Measurements from ENCODE around the gene CDH13. TPM values are rescaled to one million over a fixed set of nuclear protein-coding genes. Genes with fewer than 3 reads are reported as not detected.

The CDH13 gene
- total and polyA plus RNA-seq, 4 donors = 58.9 to 265 (median 158) TPM

DNA sequence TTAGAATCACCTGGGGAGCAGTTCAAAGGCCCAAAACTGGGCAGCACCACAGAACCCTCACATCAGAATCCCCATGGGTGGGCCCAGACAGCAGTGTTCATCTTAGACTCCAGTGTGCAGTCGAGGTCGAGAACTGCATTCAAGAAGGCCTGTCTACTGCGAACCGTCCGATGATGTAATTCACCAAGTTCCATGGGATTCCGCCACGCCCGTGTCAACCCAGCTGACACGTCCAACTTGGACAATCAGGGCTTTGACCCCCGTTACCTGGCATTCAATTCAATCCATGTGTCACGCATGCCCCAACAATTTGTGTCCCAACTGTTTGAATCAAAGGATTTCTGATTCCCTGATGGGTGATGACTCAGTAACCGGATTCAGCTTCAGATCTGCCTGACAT is 1190.3 kb downstream of the CDH13 start:
- no peaks in the 10 kb centered on the region for H3K27me3 ChIP-seq (ENCODE audit: control insufficient read depth in 1 of 2, insufficient read depth in 2 of 2, low read length in 1 of 2)
- no peak overlapping the region for H3K4me3 ChIP-seq (ENCODE audit: low read length in 2 of 2)
- no peaks in the 10 kb centered on the region for H3K36me3 ChIP-seq (ENCODE audit: control insufficient read depth in 1 of 2, insufficient read depth in 2 of 2, low read length in 1 of 2)
- DNase-seq = no peak
- no peak for ATAC-seq (ENCODE audit: low FRiP score)
- 97% methylated on average over 12 of the region's 12 CpGs for WGBS, 2 donors
- no peaks in the 10 kb centered on the region for H3K9me3 ChIP-seq (ENCODE audit: control insufficient read depth, low read length)
- intact Hi-C loops (cut with DNase I) = no loop called here
- H3K4me1 ChIP-seq (ENCODE audit: control insufficient read depth in 1 of 2, insufficient read depth in 2 of 2, low read length in 2 of 2) = no peaks in the 10 kb centered on the region
- no peak overlapping the region for H3K27ac ChIP-seq (ENCODE audit: low read depth in 1 of 2, low read length in 2 of 2)

DNA sequence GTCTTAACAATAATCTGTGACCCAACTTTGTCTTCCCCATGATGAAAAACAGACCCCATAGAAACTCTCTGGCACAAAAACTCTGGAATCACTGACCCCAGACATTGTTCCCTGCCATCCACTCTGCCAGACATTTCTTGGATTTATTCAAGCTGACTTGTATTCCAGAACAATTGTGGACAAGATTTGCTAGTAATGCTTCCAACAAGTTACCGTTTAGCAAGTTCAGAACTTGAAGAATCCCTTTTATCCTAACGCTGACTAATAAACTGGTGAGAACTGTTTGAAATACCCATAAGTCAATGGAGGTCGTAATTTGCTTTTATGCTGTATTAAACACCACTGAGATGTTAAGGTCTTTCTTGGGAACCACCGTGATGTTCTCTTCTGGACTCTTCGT is 1191.5 kb downstream of the CDH13 start:
- H3K27ac ChIP-seq (ENCODE audit: low read depth in 1 of 2, low read length in 2 of 2) = no peak overlapping the region

DNA sequence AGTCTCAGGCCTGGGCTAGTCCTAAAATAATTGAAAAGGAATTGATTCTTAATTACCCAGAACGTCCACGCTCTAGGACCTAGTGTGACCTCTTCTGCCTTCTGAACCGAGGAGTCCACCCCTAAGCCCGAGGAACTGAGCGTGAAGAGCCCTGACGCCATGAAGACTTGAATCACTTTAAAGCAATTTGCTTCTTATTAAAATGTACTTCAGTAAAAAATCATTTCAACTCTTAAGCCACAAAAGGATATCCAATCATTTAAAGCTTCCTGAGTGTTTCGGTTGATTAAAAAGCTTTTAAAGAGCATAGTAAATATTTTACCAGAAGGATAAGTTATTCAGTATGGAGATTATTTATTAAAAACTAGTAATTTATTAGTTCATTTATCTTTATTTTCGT is 1192.6 kb downstream of the CDH13 start:
- WGBS, 2 donors = 69 to 87% methylated on average over 8 of the region's 8 CpGs
- Histone ChIP-seq H3K27ac (ENCODE audit: low read depth in 1 of 2, low read length in 2 of 2) (no peak overlapping the region), H3K9me3 (ENCODE audit: control insufficient read depth, low read length) (no peaks in the 10 kb centered on the region), H3K4me3 (ENCODE audit: low read length in 2 of 2) (no peak overlapping the region), H3K27me3 (ENCODE audit: control insufficient read depth in 1 of 2, insufficient read depth in 2 of 2, low read length in 1 of 2) (no peaks in the 10 kb centered on the region), H3K4me1 (ENCODE audit: control insufficient read depth in 1 of 2, insufficient read depth in 2 of 2, low read length in 2 of 2) (no peaks in the 10 kb centered on the region), H3K36me3 (ENCODE audit: control insufficient read depth in 1 of 2, insufficient read depth in 2 of 2, low read length in 1 of 2) (no peaks in the 10 kb centered on the region)
- ATAC-seq (ENCODE audit: low FRiP score) (no peak), DNase-seq (no peak)
- intact Hi-C loops (cut with DNase I) = no loop called here

More for the DNA sequence above, 1191.5 kb downstream of the CDH13 start:
- Histone ChIP-seq H3K4me1 (ENCODE audit: control insufficient read depth in 1 of 2, insufficient read depth in 2 of 2, low read length in 2 of 2) (no peaks in the 10 kb centered on the region), H3K27me3 (ENCODE audit: control insufficient read depth in 1 of 2, insufficient read depth in 2 of 2, low read length in 1 of 2) (no peaks in the 10 kb centered on the region), H3K4me3 (ENCODE audit: low read length in 2 of 2) (no peak overlapping the region), H3K36me3 (ENCODE audit: control insufficient read depth in 1 of 2, insufficient read depth in 2 of 2, low read length in 1 of 2) (no peaks in the 10 kb centered on the region), H3K9me3 (ENCODE audit: control insufficient read depth, low read length) (no peaks in the 10 kb centered on the region)
- ATAC-seq (ENCODE audit: low FRiP score) (no peak), DNase-seq (no peak)
- 82 to 84% methylated on average over 5 of the region's 5 CpGs for WGBS, 2 donors
- intact Hi-C loops (cut with DNase I) = no loop called here

GRCh38 chr16:83826146-83826913 is 1199.6 kb downstream of the CDH13 start:
- H3K27ac ChIP-seq (ENCODE audit: low read depth in 1 of 2, low read length in 2 of 2) = no peak overlapping the region
- no peaks in the 10 kb centered on the region for H3K9me3 ChIP-seq (ENCODE audit: control insufficient read depth, low read length)
- intact Hi-C loops (cut with DNase I) = loop anchor here in 1 of 2 donors (5.0 kb wide), 1 partner anchor 236 kb away; no protein-coding TSS in a partner anchor
- 44 to 45% methylated on average over 21 of the region's 21 CpGs for WGBS, 2 donors
- no peaks in the 10 kb centered on the region for H3K4me1 ChIP-seq (ENCODE audit: control insufficient read depth in 1 of 2, insufficient read depth in 2 of 2, low read length in 2 of 2)
- H3K36me3 ChIP-seq (ENCODE audit: control insufficient read depth in 1 of 2, insufficient read depth in 2 of 2, low read length in 1 of 2) = no peaks in the 10 kb centered on the region
- DNase-seq = peak; percentile 87 to 95
- no peak overlapping the region for H3K4me3 ChIP-seq (ENCODE audit: low read length in 2 of 2)
- ATAC-seq (ENCODE audit: low FRiP score) = peak; percentile 80
- no peaks in the 10 kb centered on the region for H3K27me3 ChIP-seq (ENCODE audit: control insufficient read depth in 1 of 2, insufficient read depth in 2 of 2, low read length in 1 of 2)

DNA sequence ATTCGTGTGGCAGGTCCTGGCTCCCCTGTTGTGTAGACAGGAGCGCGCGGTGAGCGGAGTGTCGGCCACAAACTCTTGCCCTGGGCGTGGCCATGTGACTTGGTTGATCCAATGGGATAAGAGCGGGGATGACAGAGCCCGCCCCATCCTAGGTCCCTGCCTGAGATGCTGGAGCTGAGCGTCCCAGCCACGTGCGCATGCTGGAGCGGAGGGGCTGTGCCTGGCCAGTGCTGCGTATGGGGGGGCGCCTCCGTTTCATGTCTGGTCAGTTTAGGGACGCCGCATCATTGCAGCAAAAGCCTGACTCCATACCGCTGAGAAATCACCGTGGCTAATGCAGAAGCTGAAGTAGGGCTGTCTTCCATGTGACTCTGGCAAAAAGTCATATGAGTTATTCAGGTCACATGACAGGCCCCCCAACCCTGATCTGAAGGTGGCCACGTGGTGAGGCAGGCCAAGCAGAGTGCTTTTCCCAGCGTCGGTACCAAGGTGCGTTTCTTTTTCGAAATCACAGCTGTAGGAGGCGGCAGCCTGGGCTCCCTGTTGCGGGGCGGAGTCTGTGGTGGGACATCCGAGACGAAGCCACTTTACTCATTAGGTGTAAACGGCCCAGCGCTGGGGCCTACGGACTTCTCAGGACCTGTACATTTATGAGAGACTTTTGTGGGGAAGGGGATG is 1203.5 kb downstream of the CDH13 start:
- 90 to 91% methylated on average over 33 of the region's 33 CpGs for WGBS, 2 donors
- no peak overlapping the region for H3K4me3 ChIP-seq (ENCODE audit: low read length in 2 of 2)
- H3K9me3 ChIP-seq (ENCODE audit: control insufficient read depth, low read length) = no peaks in the 10 kb centered on the region
- DNase-seq (no peak), ATAC-seq (ENCODE audit: low FRiP score) (no peak)
- intact Hi-C loops (cut with DNase I) = no loop called here
- H3K27me3 ChIP-seq (ENCODE audit: control insufficient read depth in 1 of 2, insufficient read depth in 2 of 2, low read length in 1 of 2) = no peaks in the 10 kb centered on the region
- H3K27ac ChIP-seq (ENCODE audit: low read depth in 1 of 2, low read length in 2 of 2) = no peak overlapping the region
- H3K4me1 ChIP-seq (ENCODE audit: control insufficient read depth in 1 of 2, insufficient read depth in 2 of 2, low read length in 2 of 2) = no peaks in the 10 kb centered on the region
- no peaks in the 10 kb centered on the region for H3K36me3 ChIP-seq (ENCODE audit: control insufficient read depth in 1 of 2, insufficient read depth in 2 of 2, low read length in 1 of 2)

DNA sequence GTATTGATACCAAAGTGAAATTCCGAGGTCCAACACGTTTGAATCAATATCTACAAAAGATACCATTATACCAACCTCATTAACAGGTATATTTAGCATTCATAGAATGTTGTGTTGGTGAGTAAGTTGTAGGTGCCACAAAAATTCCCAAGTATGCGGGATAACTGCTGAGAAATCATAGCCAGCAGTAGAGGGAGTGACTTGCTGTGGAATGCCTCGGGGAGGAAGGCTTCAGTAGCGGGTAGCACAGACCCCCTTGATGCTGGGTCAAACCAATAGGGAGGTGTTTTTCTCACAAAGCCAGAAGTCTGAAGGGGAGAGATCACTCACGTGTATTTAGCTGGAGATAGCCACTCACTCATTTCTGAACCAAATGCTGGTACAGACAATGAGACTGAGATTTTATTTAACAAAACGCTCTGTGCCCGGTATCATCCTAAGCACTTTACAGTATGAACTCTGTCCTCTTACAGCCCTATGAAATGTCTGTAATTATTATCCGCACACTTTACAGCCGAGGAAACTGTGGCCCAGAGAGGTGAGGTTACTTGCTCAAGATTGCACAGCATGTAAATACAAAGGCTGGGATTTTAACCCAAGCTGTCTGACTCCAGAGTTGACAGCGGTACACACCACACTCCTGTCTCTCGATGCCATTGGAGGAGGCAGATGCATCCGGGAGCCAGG is 1204.1 kb downstream of the CDH13 start:
- Histone ChIP-seq H3K4me1 (ENCODE audit: control insufficient read depth in 1 of 2, insufficient read depth in 2 of 2, low read length in 2 of 2) (no peaks in the 10 kb centered on the region), H3K4me3 (ENCODE audit: low read length in 2 of 2) (no peak overlapping the region), H3K36me3 (ENCODE audit: control insufficient read depth in 1 of 2, insufficient read depth in 2 of 2, low read length in 1 of 2) (no peaks in the 10 kb centered on the region), H3K27me3 (ENCODE audit: control insufficient read depth in 1 of 2, insufficient read depth in 2 of 2, low read length in 1 of 2) (no peaks in the 10 kb centered on the region), H3K27ac (ENCODE audit: low read depth in 1 of 2, low read length in 2 of 2) (no peak overlapping the region), H3K9me3 (ENCODE audit: control insufficient read depth, low read length) (no peaks in the 10 kb centered on the region)
- intact Hi-C loops (cut with DNase I) = no loop called here
- WGBS, 2 donors = 78 to 79% methylated on average over 13 of the region's 13 CpGs
- no peak for ATAC-seq (ENCODE audit: low FRiP score)
- DNase-seq = no peak

DNA sequence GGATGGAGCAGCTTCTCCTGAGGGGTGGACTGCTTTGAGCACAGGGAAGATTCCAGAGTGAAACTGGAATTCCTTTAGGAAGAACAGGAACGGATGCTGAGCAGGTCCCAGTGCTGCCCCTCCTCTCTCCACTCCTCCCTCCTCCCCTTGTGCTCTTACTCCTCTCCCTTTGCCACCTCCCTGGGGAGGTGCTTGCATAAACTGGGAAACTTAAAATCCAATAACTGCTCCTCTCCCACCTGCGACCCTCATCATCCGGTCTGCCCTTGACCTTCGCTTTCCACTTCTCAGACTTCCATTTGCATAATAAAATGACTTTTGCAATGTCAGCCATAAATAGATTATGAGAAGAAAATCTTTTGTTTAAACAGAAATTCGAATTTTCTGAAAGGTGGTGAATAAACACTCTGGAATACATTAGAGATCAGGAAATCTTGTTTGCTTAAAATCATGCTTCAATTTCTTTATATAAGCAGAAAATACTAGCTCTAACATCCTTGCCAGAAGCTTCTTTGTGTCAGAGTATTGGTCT is 1204.8 kb downstream of the CDH13 start:
- ATAC-seq (ENCODE audit: low FRiP score) = no peak
- Histone ChIP-seq H3K36me3 (ENCODE audit: control insufficient read depth in 1 of 2, insufficient read depth in 2 of 2, low read length in 1 of 2) (no peaks in the 10 kb centered on the region), H3K27me3 (ENCODE audit: control insufficient read depth in 1 of 2, insufficient read depth in 2 of 2, low read length in 1 of 2) (no peaks in the 10 kb centered on the region), H3K27ac (ENCODE audit: low read depth in 1 of 2, low read length in 2 of 2) (no peak overlapping the region), H3K9me3 (ENCODE audit: control insufficient read depth, low read length) (no peaks in the 10 kb centered on the region), H3K4me3 (ENCODE audit: low read length in 2 of 2) (no peak overlapping the region), H3K4me1 (ENCODE audit: control insufficient read depth in 1 of 2, insufficient read depth in 2 of 2, low read length in 2 of 2) (no peaks in the 10 kb centered on the region)
- DNase-seq = no peak
- WGBS, 2 donors = 66 to 71% methylated on average over 5 of the region's 5 CpGs
- intact Hi-C loops (cut with DNase I) = no loop called here

DNA sequence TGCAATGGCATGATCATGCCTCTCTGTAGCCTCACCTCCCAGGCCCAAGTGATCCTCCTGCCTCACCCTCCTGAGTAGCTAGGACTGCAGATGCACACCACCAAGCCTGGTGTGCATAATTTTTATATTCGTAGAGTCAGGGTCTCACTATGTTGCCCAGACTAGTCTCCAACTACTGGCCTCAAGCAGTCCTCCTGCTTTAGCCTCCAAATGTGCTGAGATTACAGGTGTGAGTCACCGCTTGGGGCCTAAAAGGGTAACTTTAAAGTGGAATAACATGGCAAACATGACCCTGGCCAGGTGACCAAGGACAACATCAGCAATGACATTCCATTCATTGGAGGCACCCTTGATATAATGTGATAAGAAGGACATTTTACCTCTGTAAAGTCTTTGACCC is 1207.2 kb downstream of the CDH13 start:
- H3K36me3 ChIP-seq (ENCODE audit: control insufficient read depth in 1 of 2, insufficient read depth in 2 of 2, low read length in 1 of 2) = no peaks in the 10 kb centered on the region
- H3K27ac ChIP-seq (ENCODE audit: low read depth in 1 of 2, low read length in 2 of 2) = no peak overlapping the region
- ATAC-seq (ENCODE audit: low FRiP score) = no peak
- H3K4me1 ChIP-seq (ENCODE audit: control insufficient read depth in 1 of 2, insufficient read depth in 2 of 2, low read length in 2 of 2) = no peaks in the 10 kb centered on the region
- no peak for DNase-seq
- no peaks in the 10 kb centered on the region for H3K27me3 ChIP-seq (ENCODE audit: control insufficient read depth in 1 of 2, insufficient read depth in 2 of 2, low read length in 1 of 2)
- H3K4me3 ChIP-seq (ENCODE audit: low read length in 2 of 2) = no peak overlapping the region
- no peaks in the 10 kb centered on the region for H3K9me3 ChIP-seq (ENCODE audit: control insufficient read depth, low read length)
- intact Hi-C loops (cut with DNase I) = no loop called here
- 96% methylated on average over 2 of the region's 2 CpGs for WGBS, 2 donors
